Measurements from ENCODE around the gene ISCA2.

GRCh38 chr14:74532246-74532645 lies 38.7 kb downstream of the ISCA2 start:
- TF ChIP-seq CTCF (IDR thresholded peaks at IDR 0.05; ENCODE audit: borderline replicate concordance, extremely low read depth, low read length, poor library complexity, severe bottlenecking) (no peak), EZH2 (IDR thresholded peaks at IDR 0.05; ENCODE audit: borderline replicate concordance, low read depth, low read length, severe bottlenecking) (no peak)
